Endothelial cell of umbilical vein (primary cell): ENCODE measurements around the gene C8A. TPM values are rescaled to one million over a fixed set of nuclear protein-coding genes. Genes with fewer than 3 reads are reported as not detected.

Experiments
- BruUV-seq: library from RNA; stranded (reverse); fragments of 400-500 nt; replicated peaks from 2 replicates; lab custom pipeline; 2021; lab: Mats Ljungman, UMichigan
- CTCF ChIA-PET: fragments of 300-600, 350-600 bp; sonication (Branson Sonifier 250); formaldehyde crosslinking; loops from one replicate; lab custom pipeline; 2021; ENCODE audit warnings: antibody characterized with exemption, inconsistent platforms; lab: Charles Lee
- POLR2A ChIA-PET: fragments of 300-600, 350-600 bp; sonication (Branson Sonifier 250); formaldehyde crosslinking; loops from one replicate; lab custom pipeline; 2021; ENCODE audit warnings: antibody characterized with exemption, inconsistent platforms; lab: Charles Lee
- DNase-seq: peaks from one replicate; pipeline ENCODE4 v3.0.0-alpha.2; 2011; ENCODE audit warnings: low read depth, low spot score
- FAIRE-seq: peaks from 2 replicates; lab custom pipeline; 2011; peaks lifted over from hg19 to GRCh38; lab: Jason Lieb, UNC
- H2AFZ ChIP-seq: 2 replicates; pipeline ENCODE4 v1.6.0; 2012; ENCODE audit warnings: low read depth, low read length, control low read depth, inconsistent platforms
- H3K27ac ChIP-seq: 2 replicates; pipeline ENCODE4 v1.5.1; 2011; ENCODE audit warnings: low read depth, mild to moderate bottlenecking, control low read depth, low read length, moderate library complexity; ENCODE audit not compliant: insufficient read depth
- H3K27me3 ChIP-seq, 2 experiments: 2 replicates each; pipeline versions ENCODE4 v1.6.0 to v1.6.1; 2011; ENCODE audit warnings: low read length in 2 of 2, mixed read lengths in 1 of 2; ENCODE audit not compliant: control insufficient read depth in 2 of 2, insufficient read depth in 2 of 2
- H3K36me3 ChIP-seq, 2 experiments: 2 replicates in 1 of 2; 3 replicates in 1 of 2; pipeline ENCODE4 v1.5.1; 2011; ENCODE audit warnings: low read length in 2 of 2, mild to moderate bottlenecking in 1 of 2, moderate library complexity in 1 of 2; ENCODE audit not compliant: control insufficient read depth in 2 of 2, insufficient read depth in 2 of 2; ENCODE audit errors: extremely low read depth in 1 of 2
- H3K4me1 ChIP-seq: 3 replicates; pipeline ENCODE4 v1.5.1; 2011; ENCODE audit warnings: mild to moderate bottlenecking, low read length; ENCODE audit not compliant: control insufficient read depth, insufficient read depth; ENCODE audit errors: extremely low read depth
- H3K4me2 ChIP-seq: 2 replicates; pipeline ENCODE4 v1.6.1; 2011; ENCODE audit warnings: low read length, control low read depth, mixed read lengths; ENCODE audit not compliant: insufficient read depth
- H3K4me3 ChIP-seq, 3 experiments: fragments of 200-600 bp in 1 of 3; sonication (generic), shearing (Covaris generic) in 1 of 3; replicated peaks in 1 of 3; 2 replicates each; pipeline ENCODE4 v1.5.1; 2011 to 2016; ENCODE audit warnings: control low read depth in 3 of 3, low read length in 3 of 3, mild to moderate bottlenecking in 2 of 3, inconsistent platforms in 1 of 3, low read depth in 1 of 3, moderate library complexity in 1 of 3; ENCODE audit not compliant: insufficient read depth in 1 of 3
- H3K79me2 ChIP-seq: 2 replicates; pipeline ENCODE4 v1.6.0; 2012; ENCODE audit warnings: low read length, inconsistent platforms; ENCODE audit not compliant: control insufficient read depth, insufficient read depth
- H3K9ac ChIP-seq: replicated peaks from 2 replicates; pipeline ENCODE3; 2011; ENCODE audit warnings: low read length, control low read depth; ENCODE audit not compliant: insufficient read depth; ENCODE audit errors: extremely low read depth
- H3K9me1 ChIP-seq: replicated peaks from 3 replicates; pipeline ENCODE4 v1.6.0; 2011; ENCODE audit warnings: mild to moderate bottlenecking, low read length; ENCODE audit not compliant: control insufficient read depth, insufficient read depth; ENCODE audit errors: extremely low read depth
- H3K9me3 ChIP-seq: replicated peaks from 2 replicates; pipeline ENCODE4 v1.5.1; 2012; ENCODE audit warnings: low read length, inconsistent platforms; ENCODE audit not compliant: control insufficient read depth, insufficient read depth
- H4K20me1 ChIP-seq: replicated peaks from 2 replicates; pipeline ENCODE3; 2011; ENCODE audit warnings: mild to moderate bottlenecking, low read length; ENCODE audit not compliant: control insufficient read depth, insufficient read depth; ENCODE audit errors: extremely low read depth
- EZH2 ChIP-seq: IDR thresholded peaks from 2 replicates; pipeline ENCODE4 v1.6.1; 2012; ENCODE audit warnings: borderline replicate concordance, low read depth, mild to moderate bottlenecking, moderate library complexity, low read length, inconsistent platforms; ENCODE audit not compliant: severe bottlenecking
- FOS ChIP-seq: IDR thresholded peaks from 2 replicates; pipeline ENCODE4 v1.6.1; 2011; ENCODE audit warnings: mild to moderate bottlenecking, low read length, moderate library complexity, borderline replicate concordance; ENCODE audit not compliant: insufficient read depth
- GATA2 ChIP-seq: IDR thresholded peaks from 2 replicates; pipeline ENCODE4 v1.7.0; 2011; ENCODE audit warnings: low read depth, mild to moderate bottlenecking, moderate library complexity, mixed read lengths, low read length; ENCODE audit not compliant: insufficient read length, insufficient read depth
- JUN ChIP-seq: IDR thresholded peaks from 2 replicates; pipeline ENCODE4 v1.6.1; 2011; ENCODE audit warnings: borderline replicate concordance, low read depth; ENCODE audit not compliant: insufficient read length, insufficient read depth
- MAX ChIP-seq: IDR thresholded peaks from 2 replicates; pipeline ENCODE4 v1.6.1; 2011; ENCODE audit not compliant: insufficient read depth, insufficient read length
- MYC ChIP-seq: IDR thresholded peaks from one replicate; pipeline ENCODE4 v1.6.1; 2011; ENCODE audit warnings: mild to moderate bottlenecking, low read depth, low read length
- POLR2A ChIP-seq: IDR thresholded peaks from 2 replicates; pipeline ENCODE4 v1.6.1; 2012; ENCODE audit warnings: low read depth, mild to moderate bottlenecking, control low read depth, low read length
- POLR2AphosphoS5 ChIP-seq: IDR thresholded peaks from 2 replicates; pipeline ENCODE4 v1.6.1; 2012; ENCODE audit warnings: low read depth, mild to moderate bottlenecking, control low read depth, low read length, moderate library complexity; ENCODE audit not compliant: insufficient read depth
- dilution Hi-C: fragments of 300-500 bp; cut with MboI; formaldehyde crosslinking; loops from one replicate; pipeline ENCODE4 v1.15.0; 2019; ENCODE audit warnings: low sequenced_read_pairs; ENCODE audit not compliant: extremely low pct_ligation_motif_present
- intact Hi-C: fragments of 100-400 bp; cut with micrococcal nuclease; formaldehyde crosslinking; loops from one replicate; pipeline ENCODE4 v1.10.0; 2022
- polyA plus RNA-seq, 4 experiments: library from polyadenylated mRNA; depleted of rRNA in 3 of 4; stranded (reverse) in 3 of 4; unstranded in 1 of 4; fragments of >200 nt; gene quantifications; 2 replicates each; pipeline versions ENCODE4 v1.2.1 to v1.2.3, GENCODE V29; 2011 to 2012; ENCODE audit warnings: missing spikeins in 1 of 4
- total RNA-seq: library from RNA; stranded (reverse); gene quantifications from 2 replicates; pipeline ENCODE4 v1.2.3, GENCODE V29; 2021
- TF ChIP-seq, protein P1 (sequence below), 2 donors: IDR thresholded peaks; 1 replicate in 1 of 2; 2 replicates in 1 of 2; pipeline ENCODE4 v1.5.1; 2011; ENCODE audit warnings: low read length in 2 of 2, mild to moderate bottlenecking in 2 of 2, moderate library complexity in 2 of 2, control low read depth in 1 of 2, inconsistent platforms in 1 of 2, low read depth in 1 of 2; ENCODE audit not compliant: insufficient read depth in 1 of 2; ENCODE audit errors: extremely low read depth in 1 of 2

The C8A gene
- total and polyA plus RNA-seq, 2 donors (not counting 3 experiments of a cell fraction or from before 2014, with no cell fraction given) = not detected

GRCh38 chr1:56922070-56922469, 67.5 kb downstream of the C8A start:
- BruUV-seq = no TSS peak
- CTCF ChIA-PET = no interaction called here
- dilution Hi-C loops = no loop called here

More at GRCh38 chr1:56922070-56922469, 67.5 kb downstream of the C8A start:
- Histone ChIP-seq H3K27me3 (no peaks in the 10 kb centered on the region), H3K9ac (no peak overlapping the region), H3K9me1 (no peaks in the 10 kb centered on the region), H3K4me2 (no peak overlapping the region), H3K4me1 (no peaks in the 10 kb centered on the region), H3K9me3 (no peaks in the 10 kb centered on the region), H3K27ac (no peak overlapping the region), H4K20me1 (no peaks in the 10 kb centered on the region), H3K79me2 (no peaks in the 10 kb centered on the region), H2AFZ (no peak overlapping the region), H3K36me3 (no peaks in the 10 kb centered on the region), H3K4me3 (no peak overlapping the region)
- DNase-seq (no peak), FAIRE-seq (no peak)
- POLR2A ChIA-PET = no interaction called here
- TF ChIP-seq MAX (no peak), JUN (no peak), GATA2 (no peak), MYC (no peak), FOS (no peak), POLR2AphosphoS5 (no peak), POLR2A (no peak), EZH2 (no peak)
- TF ChIP-seq, protein P1, sequence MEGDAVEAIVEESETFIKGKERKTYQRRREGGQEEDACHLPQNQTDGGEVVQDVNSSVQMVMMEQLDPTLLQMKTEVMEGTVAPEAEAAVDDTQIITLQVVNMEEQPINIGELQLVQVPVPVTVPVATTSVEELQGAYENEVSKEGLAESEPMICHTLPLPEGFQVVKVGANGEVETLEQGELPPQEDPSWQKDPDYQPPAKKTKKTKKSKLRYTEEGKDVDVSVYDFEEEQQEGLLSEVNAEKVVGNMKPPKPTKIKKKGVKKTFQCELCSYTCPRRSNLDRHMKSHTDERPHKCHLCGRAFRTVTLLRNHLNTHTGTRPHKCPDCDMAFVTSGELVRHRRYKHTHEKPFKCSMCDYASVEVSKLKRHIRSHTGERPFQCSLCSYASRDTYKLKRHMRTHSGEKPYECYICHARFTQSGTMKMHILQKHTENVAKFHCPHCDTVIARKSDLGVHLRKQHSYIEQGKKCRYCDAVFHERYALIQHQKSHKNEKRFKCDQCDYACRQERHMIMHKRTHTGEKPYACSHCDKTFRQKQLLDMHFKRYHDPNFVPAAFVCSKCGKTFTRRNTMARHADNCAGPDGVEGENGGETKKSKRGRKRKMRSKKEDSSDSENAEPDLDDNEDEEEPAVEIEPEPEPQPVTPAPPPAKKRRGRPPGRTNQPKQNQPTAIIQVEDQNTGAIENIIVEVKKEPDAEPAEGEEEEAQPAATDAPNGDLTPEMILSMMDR (IDR thresholded peaks at IDR 0.05; ENCODE audit: extremely low read depth in 1 of 2, insufficient read depth in 1 of 2, low read depth in 1 of 2, low read length in 2 of 2) = no peak
- intact Hi-C loops = no loop called here
